ENCODE measurements around the gene KCNE3. TPM values are rescaled to one million over a fixed set of nuclear protein-coding genes. Genes with fewer than 3 reads are reported as not detected.

The KCNE3 gene
- total and polyA plus RNA-seq, 2 of the 13 experiments (the other 11 are each of a cell fraction or from before 2014, with no cell fraction given) = 0.33 to 2.2 TPM

DNA sequence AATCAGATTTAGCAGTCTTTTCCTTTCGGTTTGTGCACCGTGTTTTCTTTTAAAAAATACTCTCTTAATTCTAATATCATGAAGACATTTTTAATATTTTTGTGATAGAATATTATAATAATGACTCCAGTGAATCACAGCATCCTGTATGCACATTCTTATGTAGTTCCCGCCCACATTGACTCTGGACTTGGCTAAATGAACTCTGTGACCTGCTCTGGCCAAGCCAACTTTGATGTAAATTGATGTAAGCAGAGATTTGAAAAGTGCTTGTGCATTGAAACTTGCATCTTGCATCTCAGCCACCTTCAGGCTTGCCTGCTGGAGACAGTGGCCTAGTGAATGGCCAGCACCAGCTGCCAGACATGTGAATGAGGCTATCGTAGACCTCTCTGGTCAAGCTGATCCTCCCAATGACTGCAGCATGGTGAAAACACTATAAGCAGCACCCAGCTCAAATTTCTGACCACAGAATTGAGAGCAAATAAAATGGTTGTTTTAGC, 39.9 kb downstream of the KCNE3 start (continued):
- TF ChIP-seq, protein P1, sequence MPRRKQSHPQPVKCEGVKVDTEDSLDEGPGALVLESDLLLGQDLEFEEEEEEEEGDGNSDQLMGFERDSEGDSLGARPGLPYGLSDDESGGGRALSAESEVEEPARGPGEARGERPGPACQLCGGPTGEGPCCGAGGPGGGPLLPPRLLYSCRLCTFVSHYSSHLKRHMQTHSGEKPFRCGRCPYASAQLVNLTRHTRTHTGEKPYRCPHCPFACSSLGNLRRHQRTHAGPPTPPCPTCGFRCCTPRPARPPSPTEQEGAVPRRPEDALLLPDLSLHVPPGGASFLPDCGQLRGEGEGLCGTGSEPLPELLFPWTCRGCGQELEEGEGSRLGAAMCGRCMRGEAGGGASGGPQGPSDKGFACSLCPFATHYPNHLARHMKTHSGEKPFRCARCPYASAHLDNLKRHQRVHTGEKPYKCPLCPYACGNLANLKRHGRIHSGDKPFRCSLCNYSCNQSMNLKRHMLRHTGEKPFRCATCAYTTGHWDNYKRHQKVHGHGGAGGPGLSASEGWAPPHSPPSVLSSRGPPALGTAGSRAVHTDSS (CRISPR knock-in tag; conservative IDR thresholded peaks at IDR 0.05) = no peak
- no peak for TF ChIP-seq ZFAT (CRISPR knock-in tag; conservative IDR thresholded peaks at IDR 0.05)

DNA sequence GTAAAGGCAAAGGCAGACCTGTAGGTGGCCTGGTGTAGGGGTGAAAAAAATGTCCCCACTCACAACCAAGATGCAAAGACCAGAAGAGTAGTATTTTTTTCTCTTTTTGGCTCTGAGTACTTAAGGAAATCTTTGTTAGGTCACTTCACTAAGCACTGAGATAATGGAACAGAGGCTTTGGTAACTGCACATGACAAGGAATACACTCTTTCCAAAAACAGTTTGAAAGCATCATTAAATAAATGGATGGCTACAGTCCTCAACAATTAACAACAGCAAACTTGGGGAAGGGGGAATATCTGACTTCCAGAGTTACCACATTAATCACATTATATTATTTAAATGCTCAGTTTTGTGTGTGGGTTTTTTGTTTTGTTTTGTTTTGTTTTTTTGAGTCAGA, 42.2 kb downstream of the KCNE3 start:
- no peaks in the 10 kb centered on the region for H3K36me3 ChIP-seq (replicated peaks in 1 of 2; ENCODE audit: control insufficient read depth in 1 of 2, insufficient read depth in 2 of 2, low read length in 2 of 2)
- H3K27me3 ChIP-seq (ENCODE audit: control insufficient read depth in 1 of 2, insufficient read depth in 2 of 2, low read length in 2 of 2) = no peaks in the 10 kb centered on the region
- H4K20me1 ChIP-seq (ENCODE audit: insufficient read depth, low read length) = no peaks in the 10 kb centered on the region
- no TSS peak for BruUV-seq (replicated peaks)
- no peaks in the 10 kb centered on the region for H3K4me1 ChIP-seq (ENCODE audit: insufficient read depth, low read length)
- H2AFZ ChIP-seq (ENCODE audit: low read length) = no peak overlapping the region
- intact Hi-C loops (cut with micrococcal nuclease; ENCODE audit: unreplicated experiment) (no loop called here), in situ Hi-C loops (cut with HindIII; ENCODE audit: extremely low pct_ligation_motif_present, low pct_unique_long_range_greater_than_20kb) (no loop called here)
- ATAC-seq (no peak), DNase-seq (ENCODE audit: low spot score) (no peak), FAIRE-seq (no peak)
- no peak overlapping the region for H3K27ac ChIP-seq (ENCODE audit: extremely low read length, insufficient read depth, low read length)
- no peak for TF ChIP-seq ZNF577 (CRISPR knock-in tag; IDR thresholded peaks at IDR 0.05; ENCODE audit: borderline replicate concordance, low read depth)
- TF ChIP-seq CC2D1A (CRISPR knock-in tag; IDR thresholded peaks at IDR 0.05) = no peak
- TF ChIP-seq ZNF230 (CRISPR knock-in tag; IDR thresholded peaks at IDR 0.05) = no peak
- TF ChIP-seq ZNF766 (CRISPR knock-in tag; IDR thresholded peaks at IDR 0.05; ENCODE audit: borderline replicate concordance) = no peak
- no peak for TF ChIP-seq ZNF569 (CRISPR knock-in tag; IDR thresholded peaks at IDR 0.05; ENCODE audit: borderline replicate concordance)
- TF ChIP-seq ZNF530 (CRISPR knock-in tag; IDR thresholded peaks at IDR 0.05; ENCODE audit: low read depth) = no peak
- TF ChIP-seq ZMAT3 (CRISPR knock-in tag; conservative IDR thresholded peaks at IDR 0.05) = no peak
- no peak for TF ChIP-seq ZNF788 (CRISPR knock-in tag; IDR thresholded peaks at IDR 0.05; ENCODE audit: borderline replicate concordance)
- TF ChIP-seq, protein P2, sequence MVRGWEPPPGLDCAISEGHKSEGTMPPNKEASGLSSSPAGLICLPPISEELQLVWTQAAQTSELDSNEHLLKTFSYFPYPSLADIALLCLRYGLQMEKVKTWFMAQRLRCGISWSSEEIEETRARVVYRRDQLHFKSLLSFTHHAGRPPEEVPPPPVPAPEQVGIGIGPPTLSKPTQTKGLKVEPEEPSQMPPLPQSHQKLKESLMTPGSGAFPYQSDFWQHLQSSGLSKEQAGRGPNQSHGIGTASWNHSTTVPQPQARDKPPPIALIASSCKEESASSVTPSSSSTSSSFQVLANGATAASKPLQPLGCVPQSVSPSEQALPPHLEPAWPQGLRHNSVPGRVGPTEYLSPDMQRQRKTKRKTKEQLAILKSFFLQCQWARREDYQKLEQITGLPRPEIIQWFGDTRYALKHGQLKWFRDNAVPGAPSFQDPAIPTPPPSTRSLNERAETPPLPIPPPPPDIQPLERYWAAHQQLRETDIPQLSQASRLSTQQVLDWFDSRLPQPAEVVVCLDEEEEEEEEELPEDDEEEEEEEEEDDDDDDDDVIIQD (CRISPR knock-in tag; IDR thresholded peaks at IDR 0.05; ENCODE audit: low read depth) = no peak
- TF ChIP-seq, protein P3, sequence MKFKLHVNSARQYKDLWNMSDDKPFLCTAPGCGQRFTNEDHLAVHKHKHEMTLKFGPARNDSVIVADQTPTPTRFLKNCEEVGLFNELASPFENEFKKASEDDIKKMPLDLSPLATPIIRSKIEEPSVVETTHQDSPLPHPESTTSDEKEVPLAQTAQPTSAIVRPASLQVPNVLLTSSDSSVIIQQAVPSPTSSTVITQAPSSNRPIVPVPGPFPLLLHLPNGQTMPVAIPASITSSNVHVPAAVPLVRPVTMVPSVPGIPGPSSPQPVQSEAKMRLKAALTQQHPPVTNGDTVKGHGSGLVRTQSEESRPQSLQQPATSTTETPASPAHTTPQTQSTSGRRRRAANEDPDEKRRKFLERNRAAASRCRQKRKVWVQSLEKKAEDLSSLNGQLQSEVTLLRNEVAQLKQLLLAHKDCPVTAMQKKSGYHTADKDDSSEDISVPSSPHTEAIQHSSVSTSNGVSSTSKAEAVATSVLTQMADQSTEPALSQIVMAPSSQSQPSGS (CRISPR knock-in tag; IDR thresholded peaks at IDR 0.05) = no peak
- no peak for TF ChIP-seq GPN1 (CRISPR knock-in tag; IDR thresholded peaks at IDR 0.05; ENCODE audit: borderline replicate concordance)
- TF ChIP-seq YEATS2 (CRISPR knock-in tag; IDR thresholded peaks at IDR 0.05; ENCODE audit: borderline replicate concordance) = no peak
- TF ChIP-seq, protein P4, sequence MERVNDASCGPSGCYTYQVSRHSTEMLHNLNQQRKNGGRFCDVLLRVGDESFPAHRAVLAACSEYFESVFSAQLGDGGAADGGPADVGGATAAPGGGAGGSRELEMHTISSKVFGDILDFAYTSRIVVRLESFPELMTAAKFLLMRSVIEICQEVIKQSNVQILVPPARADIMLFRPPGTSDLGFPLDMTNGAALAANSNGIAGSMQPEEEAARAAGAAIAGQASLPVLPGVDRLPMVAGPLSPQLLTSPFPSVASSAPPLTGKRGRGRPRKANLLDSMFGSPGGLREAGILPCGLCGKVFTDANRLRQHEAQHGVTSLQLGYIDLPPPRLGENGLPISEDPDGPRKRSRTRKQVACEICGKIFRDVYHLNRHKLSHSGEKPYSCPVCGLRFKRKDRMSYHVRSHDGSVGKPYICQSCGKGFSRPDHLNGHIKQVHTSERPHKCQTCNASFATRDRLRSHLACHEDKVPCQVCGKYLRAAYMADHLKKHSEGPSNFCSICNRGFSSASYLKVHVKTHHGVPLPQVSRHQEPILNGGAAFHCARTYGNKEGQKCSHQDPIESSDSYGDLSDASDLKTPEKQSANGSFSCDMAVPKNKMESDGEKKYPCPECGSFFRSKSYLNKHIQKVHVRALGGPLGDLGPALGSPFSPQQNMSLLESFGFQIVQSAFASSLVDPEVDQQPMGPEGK (CRISPR knock-in tag; IDR thresholded peaks at IDR 0.05) = no peak
- no peak for TF ChIP-seq EP300 (IDR thresholded peaks at IDR 0.05; ENCODE audit: low read depth in 2 of 2, low read length in 2 of 2)
- TF ChIP-seq EP300 (CRISPR knock-in tag; IDR thresholded peaks at IDR 0.05; ENCODE audit: borderline replicate concordance) = no peak
- no peaks in the 10 kb centered on the region for H3K9me3 ChIP-seq (ENCODE audit: low read length)
- no peak overlapping the region for H3K4me3 ChIP-seq (replicated peaks in 1 of 3; ENCODE audit: insufficient read depth in 1 of 3, low read depth in 2 of 3, low read length in 3 of 3)
- ChIA-PET POLR2A (no interaction called here), CTCF (ENCODE audit: low intra/inter-chr PET ratio, low total read pairs) (no interaction called here)
- no peak overlapping the region for H3K4me2 ChIP-seq (ENCODE audit: low read depth, low read length)
- H3K9ac ChIP-seq (ENCODE audit: insufficient read depth, low read depth, low read length) = no peak overlapping the region
- no peaks in the 10 kb centered on the region for H3K79me2 ChIP-seq (ENCODE audit: insufficient read depth, low read length)

Data from HepG2 (cell line).